Hepatocyte (in vitro differentiated cells): ENCODE results near the gene SLIT1.

Source experiments
- EZH2 ChIP-seq: fragments of 200-600 bp; sonication (generic); IDR thresholded peaks from 2 replicates; pipeline ENCODE4 v1.6.1; 2016; ENCODE audit warnings: antibody characterized with exemption, mild to moderate bottlenecking, borderline replicate concordance
- TF ChIP-seq, protein P1 (sequence below): fragments of 200-600 bp; sonication (generic); IDR thresholded peaks from 2 replicates; pipeline ENCODE4 v1.5.1; 2016; ENCODE audit warnings: antibody characterized with exemption, mild to moderate bottlenecking; ENCODE audit not compliant: poor library complexity

DNA sequence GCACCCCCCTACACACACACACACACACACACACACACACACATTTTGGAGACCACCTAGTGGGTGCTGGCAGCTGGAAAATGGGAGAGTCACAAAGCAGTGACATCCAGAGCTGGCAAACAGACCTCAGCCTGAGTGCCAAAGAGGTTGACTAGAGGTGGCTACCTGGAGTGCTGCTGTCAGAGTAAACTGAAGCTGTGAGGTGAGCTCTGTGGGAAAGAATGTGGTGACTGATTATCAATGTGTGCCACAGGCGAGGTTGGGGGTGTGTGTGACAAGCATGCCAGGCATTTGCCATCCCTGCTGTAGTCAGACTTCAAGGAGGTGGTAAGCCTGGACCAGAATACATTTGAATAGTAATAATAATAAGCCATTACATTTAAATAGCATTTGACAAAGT lies 120.6 kb downstream of the SLIT1 start:
- TF ChIP-seq, protein P1, sequence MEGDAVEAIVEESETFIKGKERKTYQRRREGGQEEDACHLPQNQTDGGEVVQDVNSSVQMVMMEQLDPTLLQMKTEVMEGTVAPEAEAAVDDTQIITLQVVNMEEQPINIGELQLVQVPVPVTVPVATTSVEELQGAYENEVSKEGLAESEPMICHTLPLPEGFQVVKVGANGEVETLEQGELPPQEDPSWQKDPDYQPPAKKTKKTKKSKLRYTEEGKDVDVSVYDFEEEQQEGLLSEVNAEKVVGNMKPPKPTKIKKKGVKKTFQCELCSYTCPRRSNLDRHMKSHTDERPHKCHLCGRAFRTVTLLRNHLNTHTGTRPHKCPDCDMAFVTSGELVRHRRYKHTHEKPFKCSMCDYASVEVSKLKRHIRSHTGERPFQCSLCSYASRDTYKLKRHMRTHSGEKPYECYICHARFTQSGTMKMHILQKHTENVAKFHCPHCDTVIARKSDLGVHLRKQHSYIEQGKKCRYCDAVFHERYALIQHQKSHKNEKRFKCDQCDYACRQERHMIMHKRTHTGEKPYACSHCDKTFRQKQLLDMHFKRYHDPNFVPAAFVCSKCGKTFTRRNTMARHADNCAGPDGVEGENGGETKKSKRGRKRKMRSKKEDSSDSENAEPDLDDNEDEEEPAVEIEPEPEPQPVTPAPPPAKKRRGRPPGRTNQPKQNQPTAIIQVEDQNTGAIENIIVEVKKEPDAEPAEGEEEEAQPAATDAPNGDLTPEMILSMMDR, result no peak
- no peak for TF ChIP-seq EZH2
